HepG2 (cell line): ENCODE data around the gene APOC3. TPM values are rescaled to one million over a fixed set of nuclear protein-coding genes. Genes with fewer than 3 reads are reported as not detected.
A peak's percentile ranks its signal among the peaks of the same experiment; 100 is the strongest.

ENCODE experiments used
- BCL6 ChIP-seq: IDR thresholded peaks from 2 replicates; pipeline ENCODE4 v1.6.1; 2016; ENCODE audit warnings: missing genetic modification reagents, missing compliant biosample characterization
- DPF2 ChIP-seq: sonication (generic); formaldehyde crosslinking; IDR thresholded peaks from 2 replicates; pipeline ENCODE4 v1.4.0; 2020; ENCODE audit warnings: mild to moderate bottlenecking, low read depth, missing genetic modification reagents, borderline replicate concordance
- FOSL2 ChIP-seq: sonication (generic); formaldehyde crosslinking; IDR thresholded peaks from 2 replicates; pipeline ENCODE4 v1.4.0; 2020; ENCODE audit warnings: missing genetic modification reagents
- HES4 ChIP-seq: sonication (generic); formaldehyde crosslinking; IDR thresholded peaks from 2 replicates; pipeline ENCODE4 v1.9.0; 2021; ENCODE audit warnings: mild to moderate bottlenecking, missing genetic modification reagents, borderline replicate concordance
- HOXD1 ChIP-seq: sonication (generic); formaldehyde crosslinking; IDR thresholded peaks from 2 replicates; pipeline ENCODE4 v1.5.0; 2020; ENCODE audit warnings: missing genetic modification reagents
- MLXIP ChIP-seq: sonication (generic); formaldehyde crosslinking; IDR thresholded peaks from 2 replicates; pipeline ENCODE4 v1.9.0; 2021; ENCODE audit warnings: missing genetic modification reagents, borderline replicate concordance
- NCOR1 ChIP-seq: fragments of 200-600 bp; sonication (generic); IDR thresholded peaks from 2 replicates; pipeline ENCODE4 v1.7.0; 2017; ENCODE audit warnings: antibody characterized with exemption, low read length, borderline replicate concordance
- SOX6 ChIP-seq, 2 experiments: fragments of 450-650 bp in 1 of 2; sonication (generic) in 1 of 2; formaldehyde crosslinking in 1 of 2; IDR thresholded peaks; 2 replicates each; pipeline versions ENCODE4 v1.4.0 to v1.6.1; 2017 to 2020; ENCODE audit warnings: antibody characterized with exemption in 1 of 2, mild to moderate bottlenecking in 1 of 2, missing genetic modification reagents in 1 of 2
- THAP11 ChIP-seq: IDR thresholded peaks from 2 replicates; pipeline ENCODE4 v1.6.1; 2016; ENCODE audit warnings: missing biosample characterization, missing genetic modification reagents
- THRA ChIP-seq: sonication (generic); formaldehyde crosslinking; IDR thresholded peaks from 2 replicates; pipeline ENCODE4 v1.4.0; 2020; ENCODE audit warnings: missing genetic modification reagents, borderline replicate concordance
- TIGD3 ChIP-seq: sonication (generic); formaldehyde crosslinking; IDR thresholded peaks from 2 replicates; pipeline ENCODE4 v1.5.1; 2020; ENCODE audit warnings: mild to moderate bottlenecking, missing genetic modification reagents, borderline replicate concordance
- ZNF274 ChIP-seq: sonication (generic); formaldehyde crosslinking; IDR thresholded peaks from 2 replicates; pipeline ENCODE4 v1.5.1; 2020; ENCODE audit warnings: mild to moderate bottlenecking, missing genetic modification reagents
- ZNF558 ChIP-seq: sonication (generic); formaldehyde crosslinking; IDR thresholded peaks from 2 replicates; pipeline ENCODE4 v1.9.0; 2022; ENCODE audit warnings: mild to moderate bottlenecking, missing genetic modification reagents, borderline replicate concordance
- ZNF75D ChIP-seq: sonication (generic); formaldehyde crosslinking; IDR thresholded peaks from 2 replicates; pipeline ENCODE4 v1.8.1; 2023; ENCODE audit warnings: missing genetic modification reagents, mild to moderate bottlenecking, borderline replicate concordance
- ZSCAN29 ChIP-seq: sonication (generic); formaldehyde crosslinking; conservative IDR thresholded peaks from 2 replicates; pipeline ENCODE4 v1.4.0; 2020; ENCODE audit warnings: mild to moderate bottlenecking, missing genetic modification reagents
- polyA plus RNA-seq, 8 experiments: library from polyadenylated mRNA; depleted of rRNA in 3 of 8; stranded (reverse) in 7 of 8; unstranded in 1 of 8; fragments of >200 nt; fragmentation: Illumina TruSeq in 4 of 8; extraction: Trizol in 4 of 8; gene quantifications; 2 replicates each; pipeline versions ENCODE4 v1.2.1 to v1.2.3, GENCODE V29; 2011 to 2016; ENCODE audit warnings: low read depth in 4 of 8, missing spikeins in 1 of 8, mixed read lengths in 1 of 8; ENCODE audit not compliant: insufficient read depth in 1 of 8
- total RNA-seq, 5 experiments: library from RNA; depleted of rRNA; stranded (reverse); fragments of >200 nt; fragmentation: Illumina TruSeq; extraction: Trizol; gene quantifications; 2 replicates each; pipeline ENCODE4 v1.2.3, GENCODE V29; 2016; ENCODE audit warnings: low read depth in 1 of 5
- TF ChIP-seq, protein P1 (sequence below): sonication (generic); formaldehyde crosslinking; IDR thresholded peaks from 2 replicates; pipeline ENCODE4 v1.9.0; 2021; ENCODE audit warnings: missing genetic modification reagents, mild to moderate bottlenecking, borderline replicate concordance
- TF ChIP-seq, protein P2 (sequence below): sonication (generic); formaldehyde crosslinking; IDR thresholded peaks from 2 replicates; pipeline ENCODE4 v1.5.1; 2020; ENCODE audit warnings: mild to moderate bottlenecking, missing genetic modification reagents, moderate library complexity

The APOC3 gene
- total and polyA plus RNA-seq, 2 of the 13 experiments (the other 11 are each of a cell fraction or from before 2014, with no cell fraction given), result 314 to 687 TPM

GRCh38 chr11:116826751-116827431 lies 2.8 kb upstream of the APOC3 start (continued):
- peak; percentile 83 for TF ChIP-seq BCL6
- peak; percentile 20; the same call in 1 of the 2 replicates for TF ChIP-seq HOXD1 (CRISPR knock-in tag)
- TF ChIP-seq ZNF75D (CRISPR knock-in tag), result no peak
- TF ChIP-seq SOX6 (IDR thresholded peaks at IDR 0.05), result no peak
- TF ChIP-seq SOX6 (CRISPR knock-in tag; IDR thresholded peaks at IDR 0.05), result peak; percentile 94
- 0 out of 2 replicates have a peak, but pooled peaks have one; percentile 36 for TF ChIP-seq DPF2
- TF ChIP-seq ZNF274 (CRISPR knock-in tag), result peak; percentile 77; the same call in 1 of the 2 replicates
- peak; percentile 85; the same call in 1 of the 2 replicates for TF ChIP-seq THRA (CRISPR knock-in tag)
- TF ChIP-seq FOSL2, result peak; percentile 75; the same call in 1 of the 2 replicates
- TF ChIP-seq TIGD3 (CRISPR knock-in tag), result peak; percentile 86; the same call in 1 of the 2 replicates
- TF ChIP-seq THAP11, result peak; percentile 69; the same call in 1 of the 2 replicates
- TF ChIP-seq, protein P1, sequence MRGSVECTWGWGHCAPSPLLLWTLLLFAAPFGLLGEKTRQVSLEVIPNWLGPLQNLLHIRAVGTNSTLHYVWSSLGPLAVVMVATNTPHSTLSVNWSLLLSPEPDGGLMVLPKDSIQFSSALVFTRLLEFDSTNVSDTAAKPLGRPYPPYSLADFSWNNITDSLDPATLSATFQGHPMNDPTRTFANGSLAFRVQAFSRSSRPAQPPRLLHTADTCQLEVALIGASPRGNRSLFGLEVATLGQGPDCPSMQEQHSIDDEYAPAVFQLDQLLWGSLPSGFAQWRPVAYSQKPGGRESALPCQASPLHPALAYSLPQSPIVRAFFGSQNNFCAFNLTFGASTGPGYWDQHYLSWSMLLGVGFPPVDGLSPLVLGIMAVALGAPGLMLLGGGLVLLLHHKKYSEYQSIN (CRISPR knock-in tag), result no peak
- no peak for TF ChIP-seq HES4
- TF ChIP-seq ZNF558 (CRISPR knock-in tag), result 0 out of 2 replicates have a peak, but pooled peaks have one; percentile 52
- TF ChIP-seq ZSCAN29, result peak; percentile 77
- TF ChIP-seq, protein P2, sequence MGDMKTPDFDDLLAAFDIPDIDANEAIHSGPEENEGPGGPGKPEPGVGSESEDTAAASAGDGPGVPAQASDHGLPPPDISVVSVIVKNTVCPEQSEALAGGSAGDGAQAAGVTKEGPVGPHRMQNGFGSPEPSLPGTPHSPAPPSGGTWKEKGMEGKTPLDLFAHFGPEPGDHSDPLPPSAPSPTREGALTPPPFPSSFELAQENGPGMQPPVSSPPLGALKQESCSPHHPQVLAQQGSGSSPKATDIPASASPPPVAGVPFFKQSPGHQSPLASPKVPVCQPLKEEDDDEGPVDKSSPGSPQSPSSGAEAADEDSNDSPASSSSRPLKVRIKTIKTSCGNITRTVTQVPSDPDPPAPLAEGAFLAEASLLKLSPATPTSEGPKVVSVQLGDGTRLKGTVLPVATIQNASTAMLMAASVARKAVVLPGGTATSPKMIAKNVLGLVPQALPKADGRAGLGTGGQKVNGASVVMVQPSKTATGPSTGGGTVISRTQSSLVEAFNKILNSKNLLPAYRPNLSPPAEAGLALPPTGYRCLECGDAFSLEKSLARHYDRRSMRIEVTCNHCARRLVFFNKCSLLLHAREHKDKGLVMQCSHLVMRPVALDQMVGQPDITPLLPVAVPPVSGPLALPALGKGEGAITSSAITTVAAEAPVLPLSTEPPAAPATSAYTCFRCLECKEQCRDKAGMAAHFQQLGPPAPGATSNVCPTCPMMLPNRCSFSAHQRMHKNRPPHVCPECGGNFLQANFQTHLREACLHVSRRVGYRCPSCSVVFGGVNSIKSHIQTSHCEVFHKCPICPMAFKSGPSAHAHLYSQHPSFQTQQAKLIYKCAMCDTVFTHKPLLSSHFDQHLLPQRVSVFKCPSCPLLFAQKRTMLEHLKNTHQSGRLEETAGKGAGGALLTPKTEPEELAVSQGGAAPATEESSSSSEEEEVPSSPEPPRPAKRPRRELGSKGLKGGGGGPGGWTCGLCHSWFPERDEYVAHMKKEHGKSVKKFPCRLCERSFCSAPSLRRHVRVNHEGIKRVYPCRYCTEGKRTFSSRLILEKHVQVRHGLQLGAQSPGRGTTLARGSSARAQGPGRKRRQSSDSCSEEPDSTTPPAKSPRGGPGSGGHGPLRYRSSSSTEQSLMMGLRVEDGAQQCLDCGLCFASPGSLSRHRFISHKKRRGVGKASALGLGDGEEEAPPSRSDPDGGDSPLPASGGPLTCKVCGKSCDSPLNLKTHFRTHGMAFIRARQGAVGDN (CRISPR knock-in tag), result peak; percentile 92
- TF ChIP-seq MLXIP (CRISPR knock-in tag), result peak; percentile 97
- peak; percentile 92 for TF ChIP-seq NCOR1
